HG02852 (cell line): ENCODE data around the gene PLCB2.

Experiments
- ATAC-seq: cut with Tn5 transposase; IDR thresholded peaks from one replicate; pipeline ENCODE4 v1.9.1; 2021; ENCODE audit warnings: mild to moderate bottlenecking, moderate library complexity; ENCODE audit not compliant: unreplicated experiment

PLCB2 gene

DNA sequence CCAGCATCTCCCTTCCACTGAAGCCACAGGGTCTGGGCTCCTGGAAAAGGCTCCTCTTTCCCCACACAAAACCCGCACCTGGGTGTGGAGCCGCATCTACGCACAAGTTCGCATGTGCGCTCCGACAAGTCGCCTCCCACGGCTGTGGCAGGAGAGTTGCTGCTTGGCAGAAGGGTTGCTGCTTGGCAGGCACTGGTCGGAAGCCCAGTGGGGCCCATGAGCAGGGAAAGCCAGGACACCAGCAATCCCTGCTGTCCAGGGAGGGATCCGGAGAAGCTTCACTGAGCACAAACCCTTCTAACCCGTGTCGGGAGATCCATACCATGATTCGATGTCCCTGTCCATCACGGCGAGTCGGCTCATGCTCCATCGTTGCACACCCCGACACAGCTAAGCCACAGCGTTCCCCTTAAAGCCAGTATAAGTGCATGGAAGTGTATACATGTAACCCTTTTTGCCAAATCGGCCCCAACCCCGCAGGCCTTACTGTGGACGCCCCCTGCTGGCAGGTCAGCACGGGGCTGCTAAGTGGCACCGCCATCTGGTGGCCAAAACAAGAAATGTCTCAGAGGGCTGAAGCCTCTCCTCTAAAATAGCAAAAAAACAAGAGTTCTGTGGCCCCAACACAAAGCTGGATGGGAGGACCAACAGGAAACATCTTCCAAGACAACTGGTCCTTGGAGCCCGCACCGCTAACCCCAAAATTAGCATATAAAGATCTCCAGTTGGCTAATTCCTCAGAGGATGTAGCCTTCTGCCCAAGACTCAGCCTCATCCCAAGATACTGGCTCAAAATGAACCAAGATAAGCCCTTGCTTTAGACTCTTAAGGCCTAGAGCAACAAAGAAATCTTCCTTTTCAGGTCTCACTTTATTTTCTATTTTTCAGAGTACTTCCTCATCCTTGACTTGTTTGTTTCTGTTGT, 33.1 kb downstream of the PLCB2 start:
- no peak for ATAC-seq

DNA sequence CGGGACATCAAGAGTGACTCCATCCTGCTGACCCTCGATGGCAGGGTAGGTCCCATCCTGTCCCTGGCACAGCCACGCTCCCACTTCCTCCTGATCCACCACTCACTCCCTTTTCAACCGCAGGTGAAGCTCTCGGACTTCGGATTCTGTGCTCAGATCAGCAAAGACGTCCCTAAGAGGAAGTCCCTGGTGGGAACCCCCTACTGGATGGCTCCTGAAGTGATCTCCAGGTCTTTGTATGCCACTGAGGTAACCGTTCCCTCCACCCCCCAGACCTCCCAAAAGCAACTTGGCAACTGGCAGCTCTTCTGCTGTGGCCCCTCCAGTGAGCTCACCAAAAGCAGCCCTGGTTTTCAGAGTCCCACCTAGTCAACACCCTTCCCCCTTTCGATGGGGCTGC, 34.3 kb downstream of the PLCB2 start:
- ATAC-seq, result no peak

DNA sequence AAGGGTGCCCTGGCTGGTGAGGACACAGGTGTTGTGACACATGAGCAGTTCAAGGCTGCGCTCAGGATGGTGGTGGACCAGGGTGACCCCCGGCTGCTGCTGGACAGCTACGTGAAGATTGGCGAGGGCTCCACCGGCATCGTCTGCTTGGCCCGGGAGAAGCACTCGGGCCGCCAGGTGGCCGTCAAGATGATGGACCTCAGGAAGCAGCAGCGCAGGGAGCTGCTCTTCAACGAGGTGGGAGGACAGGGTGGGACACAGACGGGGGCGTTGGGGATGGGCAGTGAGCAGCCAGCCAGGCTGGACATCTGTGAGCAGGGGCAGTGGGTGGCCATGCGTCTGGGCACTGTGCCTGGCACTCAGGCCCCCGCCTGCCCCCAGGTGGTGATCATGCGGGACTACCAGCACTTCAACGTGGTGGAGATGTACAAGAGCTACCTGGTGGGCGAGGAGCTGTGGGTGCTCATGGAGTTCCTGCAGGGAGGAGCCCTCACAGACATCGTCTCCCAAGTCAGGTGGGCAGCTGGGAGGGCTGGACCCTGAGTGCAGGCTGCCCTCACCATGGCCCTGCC, 35.2 kb downstream of the PLCB2 start:
- ATAC-seq, result no peak

DNA sequence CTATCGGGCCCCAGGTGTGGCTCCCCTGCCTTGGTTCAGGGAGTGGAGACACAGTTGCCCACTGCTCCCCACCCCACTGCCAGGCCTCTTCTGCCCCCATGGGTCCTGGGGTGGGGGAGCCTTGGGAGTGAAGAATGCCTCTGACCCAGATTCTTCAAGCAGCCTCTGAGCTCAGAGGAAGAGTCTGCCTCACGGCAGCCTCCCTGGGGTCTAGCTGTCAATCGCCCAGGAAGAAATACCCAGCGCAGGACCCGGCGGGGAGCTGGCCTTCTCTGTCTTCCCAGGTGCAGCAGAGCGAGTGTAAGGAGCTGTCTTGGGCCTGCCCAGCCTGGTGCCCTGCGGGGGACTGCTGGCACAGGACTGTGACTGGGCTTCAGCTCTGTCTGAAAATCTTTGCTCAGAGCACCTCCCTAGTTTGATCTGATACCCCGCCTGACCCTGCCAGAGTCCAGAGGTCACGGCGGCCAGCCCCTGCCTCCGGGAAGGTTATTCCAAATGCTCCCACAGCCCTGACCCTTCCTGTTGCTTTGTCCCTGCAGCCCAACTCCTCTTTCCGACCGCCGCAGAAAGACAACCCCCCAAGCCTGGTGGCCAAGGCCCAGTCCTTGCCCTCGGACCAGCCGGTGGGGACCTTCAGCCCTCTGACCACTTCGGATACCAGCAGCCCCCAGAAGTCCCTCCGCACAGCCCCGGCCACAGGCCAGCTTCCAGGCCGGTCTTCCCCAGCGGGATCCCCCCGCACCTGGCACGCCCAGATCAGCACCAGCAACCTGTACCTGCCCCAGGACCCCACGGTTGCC, 35.9 kb downstream of the PLCB2 start:
- ATAC-seq, result no peak

DNA sequence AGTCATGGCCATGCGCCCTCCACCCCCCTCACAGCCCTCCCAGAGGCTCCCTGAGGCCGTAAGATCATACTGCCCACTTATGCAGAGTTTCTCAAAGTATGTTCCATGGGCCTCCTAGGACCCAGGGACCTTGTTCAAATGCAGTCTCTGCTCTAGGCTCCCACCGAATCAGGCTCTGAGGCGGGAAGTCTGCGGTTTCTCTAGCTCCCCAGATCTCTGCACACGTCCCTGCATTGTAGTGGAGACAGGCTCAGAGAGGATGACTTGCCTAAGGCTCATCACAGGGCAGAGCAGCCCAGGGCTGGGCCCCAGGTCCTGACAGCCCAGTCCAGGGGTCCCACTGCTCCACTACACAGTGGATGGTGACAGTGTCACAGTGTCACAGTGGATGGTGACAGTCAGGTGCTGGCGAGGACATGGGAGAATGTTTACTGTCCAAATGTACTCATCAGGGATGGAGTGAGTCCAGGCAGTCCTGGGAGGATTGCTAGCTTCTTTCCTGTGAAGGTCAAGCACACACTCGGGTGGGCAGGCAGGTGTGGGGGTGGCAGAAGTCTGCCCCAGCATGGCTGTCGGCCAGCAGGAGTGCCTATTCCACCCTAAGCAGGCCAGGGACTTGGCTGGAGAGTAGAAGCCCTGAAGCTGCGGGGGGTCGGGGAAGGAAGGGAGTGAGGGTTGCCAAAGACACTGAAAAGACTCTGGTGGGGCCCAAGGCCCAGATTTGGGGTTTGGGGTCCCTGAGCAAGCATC, 37.3 kb downstream of the PLCB2 start:
- no peak for ATAC-seq

DNA sequence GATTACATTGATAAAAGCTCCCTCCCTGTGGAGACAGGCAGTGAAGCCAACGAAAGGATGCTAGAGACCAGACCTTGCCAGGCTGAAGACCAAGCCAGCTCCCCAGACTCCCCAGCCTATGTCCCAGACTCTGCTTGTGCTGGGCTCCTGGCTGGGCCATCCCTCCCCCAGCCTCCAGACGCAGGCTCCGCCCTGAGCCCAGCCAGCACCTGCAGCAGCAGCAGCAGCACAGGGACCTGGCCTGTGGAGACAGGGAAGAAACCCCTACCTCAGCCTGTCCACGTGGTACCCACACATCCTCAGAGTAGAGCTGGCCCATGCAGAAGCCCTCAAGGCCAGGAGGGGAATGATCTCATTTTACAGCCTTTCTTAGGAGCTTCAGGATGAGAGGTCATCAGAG, 38.1 kb downstream of the PLCB2 start:
- no peak for ATAC-seq

DNA sequence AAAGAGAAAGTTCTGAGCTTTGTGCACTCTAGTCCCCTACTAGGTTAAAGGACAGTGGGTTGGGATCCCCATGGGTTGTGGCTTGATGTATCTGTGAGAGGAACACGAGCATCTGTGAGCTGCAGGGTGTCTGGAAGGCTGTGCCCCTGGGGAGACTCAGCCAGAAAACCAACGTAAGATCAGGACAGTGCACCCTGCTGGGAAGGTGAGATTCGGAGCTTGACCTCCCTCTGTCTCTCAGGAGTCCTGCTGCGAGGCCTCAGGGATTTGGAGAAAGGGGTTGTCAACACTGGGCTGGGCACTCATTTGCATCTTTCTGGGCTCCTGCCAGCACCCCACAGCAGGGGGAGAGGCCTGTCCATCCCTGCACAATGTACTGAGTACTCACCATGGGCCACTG, 40.1 kb downstream of the PLCB2 start:
- ATAC-seq, result no peak

DNA sequence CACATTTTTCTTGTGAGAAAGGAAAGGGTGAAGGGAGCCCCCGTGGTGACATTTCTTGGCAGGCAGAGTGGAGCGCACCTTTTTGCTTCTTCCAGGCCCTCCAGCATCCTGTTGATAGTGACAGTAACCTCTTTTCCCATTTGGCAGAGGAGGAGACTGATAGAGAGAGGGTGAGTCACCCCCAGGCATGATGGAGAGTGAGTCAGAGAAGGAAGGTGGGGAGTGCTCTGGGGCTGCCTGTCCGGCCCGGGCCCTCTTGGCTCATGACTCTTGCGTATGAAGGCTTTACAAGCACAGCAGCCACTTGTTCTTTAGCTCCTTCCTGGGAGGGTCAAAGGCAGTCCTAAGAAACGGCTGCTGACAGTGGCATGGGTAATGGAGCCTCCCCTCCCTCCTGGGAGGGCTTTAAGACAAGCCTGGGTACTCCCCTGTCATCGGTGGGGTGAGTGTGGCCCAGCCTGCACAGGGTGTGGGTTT, 40.9 kb downstream of the PLCB2 start:
- ATAC-seq, result no peak

DNA sequence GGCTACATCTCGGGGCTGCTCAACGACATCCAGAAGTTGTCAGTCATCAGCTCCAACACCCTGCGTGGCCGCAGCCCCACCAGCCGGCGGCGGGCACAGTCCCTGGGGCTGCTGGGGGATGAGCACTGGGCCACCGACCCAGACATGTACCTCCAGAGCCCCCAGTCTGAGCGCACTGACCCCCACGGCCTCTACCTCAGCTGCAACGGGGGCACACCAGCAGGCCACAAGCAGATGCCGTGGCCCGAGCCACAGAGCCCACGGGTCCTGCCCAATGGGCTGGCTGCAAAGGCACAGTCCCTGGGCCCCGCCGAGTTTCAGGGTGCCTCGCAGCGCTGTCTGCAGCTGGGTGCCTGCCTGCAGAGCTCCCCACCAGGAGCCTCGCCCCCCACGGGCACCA, 41.9 kb downstream of the PLCB2 start:
- ATAC-seq, result no peak

DNA sequence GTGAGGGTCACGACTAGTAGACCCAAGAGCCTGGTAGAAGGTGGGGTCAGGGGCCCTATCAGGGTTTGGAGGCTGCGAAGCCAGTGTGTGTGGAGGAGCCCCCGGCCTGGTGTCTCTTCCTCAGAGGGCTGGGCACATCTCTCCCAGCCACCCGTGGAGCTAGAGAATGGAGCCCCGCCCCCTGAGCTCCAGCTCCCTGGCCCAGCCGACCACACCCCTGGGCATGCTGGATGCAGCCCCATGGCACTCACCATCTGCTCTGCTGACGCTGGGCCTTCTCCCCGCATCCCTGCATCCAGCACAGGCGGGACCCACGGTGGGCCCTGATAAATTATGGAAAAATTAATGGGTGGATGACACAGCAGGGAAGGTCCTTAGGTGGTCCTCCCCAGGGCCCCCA, 42.4 kb downstream of the PLCB2 start:
- no peak for ATAC-seq

DNA sequence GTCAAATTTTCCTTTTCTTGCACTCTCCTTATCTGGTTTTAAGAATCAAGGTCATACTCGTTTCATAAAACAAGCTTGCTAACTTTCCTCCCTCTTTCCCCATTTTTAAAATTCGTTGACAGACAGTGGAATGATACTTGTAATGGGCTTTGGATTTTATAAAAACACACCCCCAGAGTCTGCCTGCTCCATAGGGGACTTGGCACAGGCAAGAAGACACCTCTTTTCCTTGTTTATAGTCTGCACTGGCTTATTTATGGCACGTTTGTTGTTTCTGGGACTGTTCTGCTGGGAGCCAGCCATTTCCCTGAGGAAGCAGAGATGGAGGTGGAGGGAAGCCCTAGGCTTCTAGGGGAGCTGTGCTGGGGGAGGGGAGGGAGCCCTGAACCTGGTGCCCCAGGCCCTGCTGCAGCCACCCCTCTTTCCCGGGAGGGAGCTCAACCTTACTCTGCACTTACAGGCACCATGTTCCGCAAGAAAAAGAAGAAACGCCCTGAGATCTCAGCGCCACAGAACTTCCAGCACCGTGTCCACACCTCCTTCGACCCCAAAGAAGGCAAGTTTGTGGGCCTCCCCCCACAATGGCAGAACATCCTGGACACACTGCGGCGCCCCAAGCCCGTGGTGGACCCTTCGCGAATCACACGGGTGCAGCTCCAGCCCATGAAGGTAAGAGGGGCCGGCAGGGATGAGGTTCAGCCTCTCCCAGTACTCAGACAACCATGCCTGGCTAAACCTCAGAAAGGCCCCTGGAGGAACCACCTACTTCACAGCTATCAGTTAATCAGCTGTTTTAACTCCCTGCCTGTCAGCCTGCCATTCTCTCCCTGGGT, 43.2 kb downstream of the PLCB2 start:
- ATAC-seq, result no peak

DNA sequence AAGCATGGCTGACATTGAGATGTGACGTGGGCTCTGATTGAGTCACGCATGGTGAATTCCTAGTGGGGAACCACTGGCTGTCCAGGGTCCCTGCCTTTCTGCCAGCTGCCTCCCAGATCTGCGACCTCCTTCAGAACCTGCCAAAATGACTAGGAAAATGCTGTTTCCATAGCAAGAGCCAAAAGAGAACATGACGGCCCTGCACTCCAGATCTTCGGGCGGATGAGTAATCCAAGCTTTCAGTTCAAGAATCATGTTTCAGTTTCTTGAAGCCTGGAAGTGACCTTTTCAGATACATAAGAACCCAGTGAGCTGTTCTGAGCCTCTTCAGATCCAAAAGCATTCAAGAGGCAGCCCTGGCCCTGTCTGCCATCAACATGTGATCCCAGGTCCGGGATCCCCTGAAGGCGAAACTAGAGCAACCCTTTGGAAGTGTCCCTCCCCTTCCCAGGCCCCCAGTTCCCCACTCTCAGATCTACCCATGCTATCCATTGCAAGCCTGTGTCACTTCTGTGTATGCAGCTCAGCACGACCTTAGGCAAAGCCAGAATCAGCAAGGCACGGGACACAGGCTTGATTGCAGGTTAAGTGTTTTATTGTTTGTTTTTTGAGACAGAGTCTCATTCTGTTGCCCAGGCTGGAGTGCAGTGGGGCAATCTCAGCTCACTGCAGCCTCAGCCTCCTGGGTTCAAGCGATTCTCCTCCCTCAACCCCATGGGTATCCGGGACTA, 44.5 kb downstream of the PLCB2 start:
- no peak for ATAC-seq

DNA sequence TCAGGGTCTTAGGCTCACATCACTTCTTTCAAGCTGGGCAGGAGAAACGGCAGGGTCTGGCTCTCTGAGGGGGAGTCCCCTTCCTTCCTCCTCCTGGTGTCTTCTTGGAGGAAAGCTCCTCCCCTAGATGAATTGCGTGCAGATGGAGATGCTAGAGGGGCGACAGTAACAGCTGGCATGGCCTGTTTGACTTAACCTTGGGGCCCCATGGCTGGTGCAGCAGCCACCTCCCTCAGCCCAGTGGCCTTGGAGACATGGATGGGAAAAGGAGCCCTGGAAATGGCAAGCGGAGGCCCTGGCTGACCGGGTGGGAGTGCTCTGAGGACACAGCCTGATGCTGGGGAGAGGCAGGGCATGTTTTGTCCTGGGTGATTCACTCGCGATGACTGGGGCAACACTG, 48.7 kb downstream of the PLCB2 start:
- no peak for ATAC-seq

DNA sequence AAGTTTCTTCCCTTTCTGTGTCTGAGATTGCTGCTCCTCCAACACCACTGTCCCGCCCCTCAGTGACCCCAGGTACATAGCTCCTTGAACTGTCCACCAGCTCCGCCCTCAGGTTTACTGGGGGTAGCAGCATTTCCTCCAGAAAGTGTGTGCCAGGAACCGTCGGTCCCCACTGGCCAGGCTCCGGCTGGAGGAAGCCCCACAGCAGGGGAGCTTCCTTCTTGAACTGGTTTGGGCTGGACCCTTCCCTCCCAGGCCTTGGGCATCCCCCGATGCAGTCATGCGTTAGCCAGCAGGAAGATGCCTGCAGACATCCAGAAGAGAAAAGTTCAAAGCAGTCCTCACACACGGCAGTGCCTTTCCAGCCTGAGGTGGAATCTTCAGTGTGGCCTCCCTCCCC, 49.2 kb downstream of the PLCB2 start:
- no peak for ATAC-seq

DNA sequence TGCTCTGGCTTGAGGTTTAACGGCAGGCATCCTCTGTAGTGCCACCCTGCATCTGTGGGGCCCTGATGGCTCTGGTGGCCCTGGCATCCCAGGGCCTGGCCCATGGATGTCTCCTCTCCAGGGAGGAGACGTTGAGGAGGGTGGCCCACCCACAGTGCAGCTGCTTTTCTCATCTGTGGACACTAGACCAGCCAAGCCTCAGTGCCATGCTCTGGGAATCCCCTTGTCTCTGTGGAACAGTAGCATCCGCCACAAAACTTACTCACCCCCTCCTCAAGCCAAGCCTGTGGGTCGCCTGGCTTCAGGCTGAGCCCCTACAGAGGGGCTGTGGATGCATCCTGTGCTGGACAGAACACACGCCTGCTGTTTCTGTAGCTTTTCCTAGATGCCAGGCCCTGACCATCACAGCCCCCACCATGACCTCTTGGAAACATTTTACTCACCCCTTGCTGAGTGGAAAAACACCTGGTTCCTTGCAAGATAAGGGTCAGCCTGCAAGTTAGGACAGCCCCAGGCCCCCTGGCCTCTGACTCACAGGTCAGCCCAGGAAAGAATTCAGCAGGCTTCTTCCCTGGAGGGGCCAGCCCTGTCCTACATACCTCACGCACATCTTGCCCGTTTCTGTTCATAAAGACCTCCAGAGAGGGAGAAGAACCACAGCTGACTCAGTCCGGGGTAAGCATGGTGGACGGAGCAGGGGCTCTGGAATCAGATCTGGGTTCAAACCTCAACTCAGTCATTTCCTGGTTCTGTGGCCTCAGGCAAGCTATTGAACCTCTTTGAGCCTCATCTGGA, 49.9 kb downstream of the PLCB2 start:
- no peak for ATAC-seq

DNA sequence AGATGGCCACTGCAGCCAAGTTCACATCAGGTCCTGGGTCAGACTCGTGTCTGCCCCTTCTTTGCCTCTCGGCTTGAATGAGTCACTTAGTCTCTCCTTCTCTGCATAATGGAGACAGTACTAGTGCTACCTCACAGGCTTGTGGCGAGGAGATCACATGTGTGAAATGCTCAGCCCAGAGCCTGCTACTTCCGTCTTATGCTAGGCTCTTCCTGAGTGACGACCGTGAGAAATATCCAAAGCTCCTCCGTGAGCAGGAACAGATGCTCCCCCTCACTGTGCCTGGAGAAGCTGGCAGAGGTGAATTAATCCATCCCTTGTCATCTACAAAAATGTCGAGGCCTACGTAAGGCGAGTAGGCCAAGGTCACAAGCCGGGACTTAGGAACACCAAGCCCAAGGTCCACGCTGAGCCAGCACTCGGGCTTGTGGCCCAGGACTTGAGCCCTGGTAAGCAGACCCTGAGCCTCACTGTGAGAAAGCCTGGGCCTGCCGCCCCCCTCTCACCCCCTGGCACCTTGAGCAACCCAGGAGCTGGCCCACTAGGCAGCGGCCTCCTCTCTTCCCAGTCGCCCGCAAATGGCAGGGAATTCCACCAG, 51.0 kb downstream of the PLCB2 start:
- no peak for ATAC-seq

DNA sequence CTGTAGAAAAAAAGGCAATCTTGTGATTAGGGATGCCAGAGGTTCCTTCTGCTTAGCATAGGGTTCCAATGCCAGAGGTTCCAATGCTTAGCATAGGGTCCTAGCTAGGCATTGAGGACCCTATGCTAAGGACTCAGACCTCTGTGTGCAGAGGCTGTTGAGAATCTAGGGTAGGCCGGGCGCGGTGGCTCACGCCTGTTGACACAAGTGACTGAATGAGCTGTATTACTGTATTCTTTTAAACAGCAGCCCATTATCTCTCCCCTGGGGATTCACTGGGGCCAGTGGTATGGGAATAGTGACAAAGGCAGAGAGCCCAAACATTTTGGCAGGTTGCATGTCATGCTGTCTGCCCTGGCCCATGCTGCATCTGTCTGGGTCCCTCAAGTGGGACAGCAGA, 52.7 kb downstream of the PLCB2 start:
- ATAC-seq, result no peak

DNA sequence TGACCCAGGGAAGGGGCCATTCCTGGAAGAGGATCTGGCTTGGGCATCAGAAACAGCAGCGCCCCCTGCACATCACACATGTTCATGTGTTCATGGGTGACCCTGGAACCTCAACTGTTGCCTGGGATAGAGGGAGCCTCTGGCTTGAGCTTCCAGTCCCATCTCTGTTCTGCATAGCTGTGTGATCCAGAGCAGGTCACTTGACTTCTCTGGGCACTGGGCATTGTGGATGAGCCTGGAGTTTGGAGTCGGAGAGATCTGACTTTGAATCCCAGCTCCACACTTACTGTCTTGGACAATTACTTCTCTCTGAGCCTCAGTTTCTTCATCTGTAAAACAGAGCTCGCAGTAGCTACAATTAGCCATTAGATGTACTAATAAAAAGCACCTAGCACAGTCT, 53.3 kb downstream of the PLCB2 start:
- no peak for ATAC-seq
